ENCODE measurements around the gene SRPX.

SRPX gene

GRCh38 chrX:38247051-38247450, 26.4 kb upstream of the SRPX start:
- Histone ChIP-seq H3K36me3 (replicated peaks; ENCODE audit: insufficient read depth, low read length) (no peaks in the 10 kb centered on the region), H3K27ac (ENCODE audit: low read length) (no peak overlapping the region), H3K9me2 (replicated peaks; ENCODE audit: insufficient read depth, low read length) (no peaks in the 10 kb centered on the region), H3K4me2 (ENCODE audit: low read depth, low read length) (no peak overlapping the region), H3K4me3 (ENCODE audit: low read length) (no peak overlapping the region), H3K27me3 (replicated peaks; ENCODE audit: insufficient read depth, low read length) (no peaks in the 10 kb centered on the region), H2AFZ (ENCODE audit: low read length) (no peak overlapping the region), H3K9me3 (replicated peaks; ENCODE audit: insufficient read depth, low read length) (no peaks in the 10 kb centered on the region), H3F3A (ENCODE audit: insufficient read depth, low read length) (no peaks in the 10 kb centered on the region), H3K9ac (ENCODE audit: low read length) (no peak overlapping the region), H3K79me2 (ENCODE audit: low read length) (no peaks in the 10 kb centered on the region), H3K4me1 (ENCODE audit: low read length) (no peaks in the 10 kb centered on the region), H4K20me1 (ENCODE audit: insufficient read depth, low read length) (no peaks in the 10 kb centered on the region)
- TF ChIP-seq EZH2 (optimal IDR thresholded peaks at IDR 0.05; ENCODE audit: low read depth, low read length) = no peak
- TF ChIP-seq, protein P1, sequence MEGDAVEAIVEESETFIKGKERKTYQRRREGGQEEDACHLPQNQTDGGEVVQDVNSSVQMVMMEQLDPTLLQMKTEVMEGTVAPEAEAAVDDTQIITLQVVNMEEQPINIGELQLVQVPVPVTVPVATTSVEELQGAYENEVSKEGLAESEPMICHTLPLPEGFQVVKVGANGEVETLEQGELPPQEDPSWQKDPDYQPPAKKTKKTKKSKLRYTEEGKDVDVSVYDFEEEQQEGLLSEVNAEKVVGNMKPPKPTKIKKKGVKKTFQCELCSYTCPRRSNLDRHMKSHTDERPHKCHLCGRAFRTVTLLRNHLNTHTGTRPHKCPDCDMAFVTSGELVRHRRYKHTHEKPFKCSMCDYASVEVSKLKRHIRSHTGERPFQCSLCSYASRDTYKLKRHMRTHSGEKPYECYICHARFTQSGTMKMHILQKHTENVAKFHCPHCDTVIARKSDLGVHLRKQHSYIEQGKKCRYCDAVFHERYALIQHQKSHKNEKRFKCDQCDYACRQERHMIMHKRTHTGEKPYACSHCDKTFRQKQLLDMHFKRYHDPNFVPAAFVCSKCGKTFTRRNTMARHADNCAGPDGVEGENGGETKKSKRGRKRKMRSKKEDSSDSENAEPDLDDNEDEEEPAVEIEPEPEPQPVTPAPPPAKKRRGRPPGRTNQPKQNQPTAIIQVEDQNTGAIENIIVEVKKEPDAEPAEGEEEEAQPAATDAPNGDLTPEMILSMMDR (IDR thresholded peaks at IDR 0.05; ENCODE audit: low read length) = no peak
- no peak for TF ChIP-seq EZH2phosphoT487 (IDR thresholded peaks at IDR 0.05; ENCODE audit: low read length)
- no peak for DNase-seq

DNA sequence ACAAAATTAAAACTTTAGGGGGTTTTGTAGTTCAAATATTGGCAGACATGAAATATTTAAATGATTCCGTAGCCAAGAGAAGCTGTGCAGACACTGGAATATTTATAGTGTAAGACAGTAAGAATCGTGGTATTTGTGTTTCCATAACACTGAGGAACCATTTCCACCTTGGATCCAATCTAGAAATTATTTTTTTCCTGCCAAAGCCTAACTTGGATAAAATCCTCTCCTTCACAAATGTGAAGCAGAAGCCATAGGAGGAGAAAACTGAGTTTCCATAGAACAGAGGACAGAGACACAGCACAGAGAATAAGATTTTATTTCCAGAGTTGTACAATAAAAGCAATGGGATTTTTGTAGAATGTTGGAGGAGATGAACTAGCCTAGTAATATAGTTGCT, 19.9 kb upstream of the SRPX start:
- no peaks in the 10 kb centered on the region for H3F3A ChIP-seq (ENCODE audit: insufficient read depth, low read length)
- no peaks in the 10 kb centered on the region for H3K9me2 ChIP-seq (replicated peaks; ENCODE audit: insufficient read depth, low read length)
- H3K27ac ChIP-seq (ENCODE audit: low read length) = no peak overlapping the region
- H3K4me3 ChIP-seq (ENCODE audit: low read length) = no peak overlapping the region
- no peaks in the 10 kb centered on the region for H3K27me3 ChIP-seq (replicated peaks; ENCODE audit: insufficient read depth, low read length)
- H3K4me2 ChIP-seq (ENCODE audit: low read depth, low read length) = no peak overlapping the region
- no peak overlapping the region for H3K9ac ChIP-seq (ENCODE audit: low read length)
- H3K79me2 ChIP-seq (ENCODE audit: low read length) = no peaks in the 10 kb centered on the region
- H2AFZ ChIP-seq (ENCODE audit: low read length) = no peak overlapping the region
- no peak for DNase-seq
- no peaks in the 10 kb centered on the region for H4K20me1 ChIP-seq (ENCODE audit: insufficient read depth, low read length)
- H3K4me1 ChIP-seq (ENCODE audit: low read length) = no peaks in the 10 kb centered on the region
- no peaks in the 10 kb centered on the region for H3K36me3 ChIP-seq (replicated peaks; ENCODE audit: insufficient read depth, low read length)
- no peaks in the 10 kb centered on the region for H3K9me3 ChIP-seq (replicated peaks; ENCODE audit: insufficient read depth, low read length)
- TF ChIP-seq EZH2phosphoT487 (IDR thresholded peaks at IDR 0.05; ENCODE audit: low read length) (no peak), EZH2 (optimal IDR thresholded peaks at IDR 0.05; ENCODE audit: low read depth, low read length) (no peak)
- TF ChIP-seq, protein P1 (IDR thresholded peaks at IDR 0.05; ENCODE audit: low read length) = no peak

- H2AFZ ChIP-seq (ENCODE audit: low read length) = no peak overlapping the region
- TF ChIP-seq, protein P1 (IDR thresholded peaks at IDR 0.05; ENCODE audit: low read length) = no peak
- TF ChIP-seq EZH2 (optimal IDR thresholded peaks at IDR 0.05; ENCODE audit: low read depth, low read length) (no peak), EZH2phosphoT487 (IDR thresholded peaks at IDR 0.05; ENCODE audit: low read length) (no peak)
- no peaks in the 10 kb centered on the region for H3K9me2 ChIP-seq (replicated peaks; ENCODE audit: insufficient read depth, low read length)
- H3K27me3 ChIP-seq (replicated peaks; ENCODE audit: insufficient read depth, low read length) = no peaks in the 10 kb centered on the region
- no peaks in the 10 kb centered on the region for H4K20me1 ChIP-seq (ENCODE audit: insufficient read depth, low read length)
- DNase-seq = no peak
- no peak overlapping the region for H3K4me3 ChIP-seq (ENCODE audit: low read length)
- no peaks in the 10 kb centered on the region for H3K9me3 ChIP-seq (replicated peaks; ENCODE audit: insufficient read depth, low read length)
- no peak overlapping the region for H3K9ac ChIP-seq (ENCODE audit: low read length)
- no peaks in the 10 kb centered on the region for H3K79me2 ChIP-seq (ENCODE audit: low read length)
- H3K36me3 ChIP-seq (replicated peaks; ENCODE audit: insufficient read depth, low read length) = no peaks in the 10 kb centered on the region
- no peaks in the 10 kb centered on the region for H3K4me1 ChIP-seq (ENCODE audit: low read length)
- H3K4me2 ChIP-seq (ENCODE audit: low read depth, low read length) = no peak overlapping the region
- no peaks in the 10 kb centered on the region for H3F3A ChIP-seq (ENCODE audit: insufficient read depth, low read length)
- H3K27ac ChIP-seq (ENCODE audit: low read length) = no peak overlapping the region
Measured at GRCh38 chrX:38236901-38237615, 16.4 kb upstream of the SRPX start.
